ENCODE measurements around the gene CSNK2A2.

CSNK2A2 gene

DNA sequence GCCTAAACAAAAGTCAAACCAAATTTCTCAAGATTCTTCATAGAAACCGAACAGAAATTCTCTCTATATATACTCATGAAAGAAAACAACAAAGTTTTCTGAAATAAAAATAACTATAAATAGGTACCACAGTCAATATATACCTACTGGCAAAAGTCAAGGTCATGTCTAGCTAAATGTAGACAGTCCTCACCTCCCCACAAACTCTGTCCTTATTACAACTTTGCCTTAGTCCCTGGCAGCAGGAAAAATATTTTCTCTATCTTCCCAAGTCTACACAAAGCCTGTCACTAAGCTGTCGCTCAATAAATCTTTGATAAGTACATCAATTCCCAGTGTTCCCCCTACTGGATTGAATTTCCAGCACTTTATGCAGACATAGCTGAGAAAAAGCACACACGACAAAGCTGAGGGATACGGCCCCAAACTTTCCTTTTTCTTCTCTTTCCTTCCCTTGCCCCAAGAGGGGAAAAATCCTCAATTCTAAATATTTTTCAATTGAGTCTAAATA is 71.4 kb downstream of the CSNK2A2 start:
- Histone ChIP-seq H3K9ac (ENCODE audit: low read depth in 1 of 2, low read length in 2 of 2) (no peak overlapping the region), H3K27me3 (ENCODE audit: control insufficient read depth in 1 of 2, insufficient read depth in 2 of 2, low read length in 2 of 2) (no peaks in the 10 kb centered on the region), H3K27ac (ENCODE audit: low read depth, low read length) (no peak overlapping the region), H3K36me3 (ENCODE audit: control insufficient read depth in 1 of 2, insufficient read depth in 2 of 2, low read length in 2 of 2) (no peaks in the 10 kb centered on the region), H3K4me3 (ENCODE audit: low read depth in 1 of 2, low read length in 2 of 2) (peak overlapping the region in 1 of 2 donors; percentile 96), H3K9me3 (ENCODE audit: control insufficient read depth in 1 of 2, low read length in 2 of 2) (no peaks in the 10 kb centered on the region), H3K4me1 (ENCODE audit: control insufficient read depth in 1 of 2, insufficient read depth in 2 of 2, low read length in 2 of 2) (peaks cover 43 to 49% of the 10 kb centered on the region in 2 donors)

DNA sequence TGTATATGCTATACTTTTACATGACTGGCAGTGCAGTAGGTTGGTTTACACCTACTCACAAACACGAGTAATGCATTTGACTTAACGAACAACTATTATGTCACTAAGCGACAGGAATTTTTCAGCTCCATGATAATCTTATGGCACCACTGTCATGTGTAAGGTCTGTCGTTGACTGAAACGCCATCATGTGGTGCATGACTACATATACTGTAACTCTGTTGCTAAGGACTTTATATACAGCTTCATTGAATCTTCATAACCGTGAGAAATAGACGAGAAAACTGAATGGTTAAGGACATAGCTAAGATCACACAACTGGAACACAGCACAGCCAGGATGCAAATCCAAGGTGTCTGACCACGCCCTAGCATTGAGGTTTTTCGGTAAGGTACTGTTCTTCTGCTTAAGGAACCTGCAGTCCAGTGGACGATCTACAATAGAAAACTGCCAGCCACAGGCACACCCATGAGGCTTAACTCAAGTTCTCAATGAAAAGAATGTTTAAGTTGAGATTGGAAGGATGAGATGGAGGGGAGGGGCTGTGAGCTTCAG is 72.0 kb downstream of the CSNK2A2 start:
- Histone ChIP-seq H3K9ac (ENCODE audit: low read depth in 1 of 2, low read length in 2 of 2) (no peak overlapping the region), H3K36me3 (ENCODE audit: control insufficient read depth in 1 of 2, insufficient read depth in 2 of 2, low read length in 2 of 2) (no peaks in the 10 kb centered on the region), H3K27me3 (ENCODE audit: control insufficient read depth in 1 of 2, insufficient read depth in 2 of 2, low read length in 2 of 2) (no peaks in the 10 kb centered on the region), H3K4me1 (ENCODE audit: control insufficient read depth in 1 of 2, insufficient read depth in 2 of 2, low read length in 2 of 2) (peaks cover 50 to 55% of the 10 kb centered on the region in 2 donors), H3K27ac (ENCODE audit: low read depth, low read length) (no peak overlapping the region), H3K9me3 (ENCODE audit: control insufficient read depth in 1 of 2, low read length in 2 of 2) (no peaks in the 10 kb centered on the region), H3K4me3 (ENCODE audit: low read depth in 1 of 2, low read length in 2 of 2) (no peak overlapping the region)

DNA sequence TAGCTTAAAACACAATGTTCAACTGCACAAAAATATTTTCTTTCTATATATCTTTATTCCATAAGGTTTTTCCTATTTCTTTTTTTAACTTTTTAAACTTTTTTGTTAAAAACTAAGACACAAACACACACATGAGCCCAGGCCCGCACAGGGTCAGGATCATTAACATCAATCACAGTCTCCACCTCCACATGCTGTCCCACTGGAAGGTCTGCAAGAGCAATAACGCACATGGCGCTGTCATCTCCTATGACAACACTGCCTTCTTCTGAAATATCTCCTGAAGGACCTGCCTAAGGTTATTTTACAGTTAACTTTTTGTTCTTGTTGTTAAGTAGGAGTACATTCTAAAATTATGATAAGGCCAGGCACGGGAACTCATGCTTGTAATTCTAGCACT is 72.9 kb downstream of the CSNK2A2 start:
- H3K9ac ChIP-seq (ENCODE audit: low read depth in 1 of 2, low read length in 2 of 2) = no peak overlapping the region
- H3K4me3 ChIP-seq (ENCODE audit: low read depth in 1 of 2, low read length in 2 of 2) = no peak overlapping the region
- H3K4me1 ChIP-seq (ENCODE audit: control insufficient read depth in 1 of 2, insufficient read depth in 2 of 2, low read length in 2 of 2) = peaks cover 58 to 63% of the 10 kb centered on the region in 2 donors
- no peaks in the 10 kb centered on the region for H3K27me3 ChIP-seq (ENCODE audit: control insufficient read depth in 1 of 2, insufficient read depth in 2 of 2, low read length in 2 of 2)
- no peaks in the 10 kb centered on the region for H3K36me3 ChIP-seq (ENCODE audit: control insufficient read depth in 1 of 2, insufficient read depth in 2 of 2, low read length in 2 of 2)
- no peaks in the 10 kb centered on the region for H3K9me3 ChIP-seq (ENCODE audit: control insufficient read depth in 1 of 2, low read length in 2 of 2)
- H3K27ac ChIP-seq (ENCODE audit: low read depth, low read length) = no peak overlapping the region

DNA sequence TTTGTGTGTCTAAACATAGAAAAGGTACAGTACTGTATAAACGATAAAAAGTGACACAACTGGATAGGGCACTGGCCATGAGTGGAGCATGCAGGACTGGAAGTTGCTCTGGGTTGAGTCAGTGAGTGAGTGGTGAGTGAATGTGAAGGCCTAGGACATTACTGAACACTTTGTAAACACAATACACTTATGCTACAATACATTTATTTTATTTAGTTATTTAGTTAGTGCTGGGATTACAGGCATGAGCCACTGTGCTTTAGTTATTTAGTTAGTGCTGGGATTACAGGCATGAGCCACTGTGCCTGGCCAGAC is 73.3 kb downstream of the CSNK2A2 start:
- H3K27me3 ChIP-seq (ENCODE audit: control insufficient read depth in 1 of 2, insufficient read depth in 2 of 2, low read length in 2 of 2) = no peaks in the 10 kb centered on the region
- H3K9ac ChIP-seq (ENCODE audit: low read depth in 1 of 2, low read length in 2 of 2) = peak overlapping the region in 1 of 2 donors; percentile 3
- peaks cover 63 to 67% of the 10 kb centered on the region in 2 donors for H3K4me1 ChIP-seq (ENCODE audit: control insufficient read depth in 1 of 2, insufficient read depth in 2 of 2, low read length in 2 of 2)
- H3K36me3 ChIP-seq (ENCODE audit: control insufficient read depth in 1 of 2, insufficient read depth in 2 of 2, low read length in 2 of 2) = no peaks in the 10 kb centered on the region
- H3K9me3 ChIP-seq (ENCODE audit: control insufficient read depth in 1 of 2, low read length in 2 of 2) = no peaks in the 10 kb centered on the region
- no peak overlapping the region for H3K27ac ChIP-seq (ENCODE audit: low read depth, low read length)
- H3K4me3 ChIP-seq (ENCODE audit: low read depth in 1 of 2, low read length in 2 of 2) = no peak overlapping the region

DNA sequence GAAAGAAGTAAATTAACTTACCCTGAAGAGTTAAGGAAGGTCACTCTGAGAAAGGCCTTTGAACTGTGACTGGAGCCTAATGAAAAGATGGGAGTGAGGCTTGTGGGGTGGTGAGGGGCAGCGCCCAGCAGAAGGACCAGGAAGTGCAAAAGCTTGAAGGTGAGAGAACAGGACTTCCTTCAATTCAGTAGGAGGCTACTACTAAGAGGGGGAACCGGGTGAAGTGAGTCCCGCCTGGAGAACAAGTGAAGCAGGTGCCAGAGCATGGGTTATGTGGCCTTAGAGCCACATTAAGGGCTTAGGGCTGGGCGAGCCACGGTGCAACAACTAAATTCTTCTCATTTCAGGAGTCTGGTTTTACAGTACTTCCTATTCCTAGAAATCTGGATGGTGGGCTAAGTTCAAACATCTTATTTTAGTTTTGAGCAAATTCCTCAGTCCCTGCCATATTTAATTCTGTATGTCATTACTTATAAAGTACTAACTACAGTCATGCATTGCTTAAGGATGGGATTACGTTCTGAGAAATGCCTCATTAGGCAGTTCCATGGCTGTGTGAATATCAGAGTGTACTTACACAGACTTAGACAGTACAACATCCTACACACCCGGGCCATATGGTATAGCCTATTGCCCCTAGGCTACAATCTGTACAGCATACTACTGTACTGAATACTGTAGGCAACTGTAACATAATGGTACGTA is 73.9 kb downstream of the CSNK2A2 start:
- no peak overlapping the region for H3K27ac ChIP-seq (ENCODE audit: low read depth, low read length)
- no peaks in the 10 kb centered on the region for H3K36me3 ChIP-seq (ENCODE audit: control insufficient read depth in 1 of 2, insufficient read depth in 2 of 2, low read length in 2 of 2)
- no peaks in the 10 kb centered on the region for H3K27me3 ChIP-seq (ENCODE audit: control insufficient read depth in 1 of 2, insufficient read depth in 2 of 2, low read length in 2 of 2)
- H3K9me3 ChIP-seq (ENCODE audit: control insufficient read depth in 1 of 2, low read length in 2 of 2) = no peaks in the 10 kb centered on the region
- H3K9ac ChIP-seq (ENCODE audit: low read depth in 1 of 2, low read length in 2 of 2) = peak overlapping the region in 1 of 2 donors; percentile 3
- H3K4me3 ChIP-seq (ENCODE audit: low read depth in 1 of 2, low read length in 2 of 2) = peak overlapping the region in 1 of 2 donors; percentile 24
- H3K4me1 ChIP-seq (ENCODE audit: control insufficient read depth in 1 of 2, insufficient read depth in 2 of 2, low read length in 2 of 2) = peaks cover 68 to 72% of the 10 kb centered on the region in 2 donors

DNA sequence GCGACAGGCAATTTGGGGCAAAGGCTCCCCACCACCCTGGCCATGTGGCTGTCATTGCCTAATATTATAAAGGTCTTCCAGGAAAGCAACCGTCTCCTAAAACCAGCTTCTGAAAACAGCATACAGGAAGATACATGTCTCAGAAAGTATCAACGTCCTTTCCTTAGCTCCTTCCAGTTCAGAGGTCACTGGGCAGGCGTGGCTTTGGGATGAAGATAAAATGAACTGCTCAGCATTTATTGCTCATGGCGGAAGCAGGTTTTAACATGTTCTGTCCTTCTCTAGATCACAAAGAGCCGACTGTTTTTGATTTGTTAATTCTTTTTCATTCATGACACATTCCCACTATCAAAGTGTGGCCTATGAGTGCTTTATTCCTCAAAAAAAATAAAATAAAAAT is 76.8 kb downstream of the CSNK2A2 start:
- H3K36me3 ChIP-seq (ENCODE audit: control insufficient read depth in 1 of 2, insufficient read depth in 2 of 2, low read length in 2 of 2) = peaks cover 6 to 7% of the 10 kb centered on the region in 2 donors
- peak overlapping the region in 1 of 2 donors; percentile 26 for H3K4me3 ChIP-seq (ENCODE audit: low read depth in 1 of 2, low read length in 2 of 2)
- H3K9me3 ChIP-seq (ENCODE audit: control insufficient read depth in 1 of 2, low read length in 2 of 2) = no peaks in the 10 kb centered on the region
- no peak overlapping the region for H3K27ac ChIP-seq (ENCODE audit: low read depth, low read length)
- no peaks in the 10 kb centered on the region for H3K27me3 ChIP-seq (ENCODE audit: control insufficient read depth in 1 of 2, insufficient read depth in 2 of 2, low read length in 2 of 2)
- H3K9ac ChIP-seq (ENCODE audit: low read depth in 1 of 2, low read length in 2 of 2) = no peak overlapping the region
- H3K4me1 ChIP-seq (ENCODE audit: control insufficient read depth in 1 of 2, insufficient read depth in 2 of 2, low read length in 2 of 2) = peaks cover 52 to 63% of the 10 kb centered on the region in 2 donors

DNA sequence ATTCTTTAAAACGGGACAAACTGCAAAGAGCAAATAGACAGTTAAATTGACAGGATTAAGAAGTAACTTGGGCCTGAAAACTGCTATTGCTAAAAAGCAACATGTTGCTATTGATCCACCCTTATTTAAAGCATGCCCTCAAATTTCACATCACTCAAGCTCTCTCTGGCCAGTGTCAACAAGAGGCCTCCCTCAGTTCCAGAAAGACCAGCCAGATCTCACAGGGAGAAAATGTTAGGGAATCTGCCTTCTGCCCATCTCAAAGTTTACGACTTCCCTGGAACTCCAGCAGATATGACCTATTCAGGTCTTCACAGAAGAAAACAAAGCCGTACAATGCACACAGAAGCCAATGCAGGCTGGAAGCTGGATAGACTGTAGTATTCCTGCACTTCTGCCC is 77.7 kb downstream of the CSNK2A2 start:
- Histone ChIP-seq H3K36me3 (ENCODE audit: control insufficient read depth in 1 of 2, insufficient read depth in 2 of 2, low read length in 2 of 2) (peaks cover 14 to 15% of the 10 kb centered on the region in 2 donors), H3K9ac (ENCODE audit: low read depth in 1 of 2, low read length in 2 of 2) (no peak overlapping the region), H3K4me3 (ENCODE audit: low read depth in 1 of 2, low read length in 2 of 2) (no peak overlapping the region), H3K27ac (ENCODE audit: low read depth, low read length) (no peak overlapping the region), H3K4me1 (ENCODE audit: control insufficient read depth in 1 of 2, insufficient read depth in 2 of 2, low read length in 2 of 2) (peaks cover 48 to 57% of the 10 kb centered on the region in 2 donors), H3K9me3 (ENCODE audit: control insufficient read depth in 1 of 2, low read length in 2 of 2) (no peaks in the 10 kb centered on the region), H3K27me3 (ENCODE audit: control insufficient read depth in 1 of 2, insufficient read depth in 2 of 2, low read length in 2 of 2) (no peaks in the 10 kb centered on the region)

DNA sequence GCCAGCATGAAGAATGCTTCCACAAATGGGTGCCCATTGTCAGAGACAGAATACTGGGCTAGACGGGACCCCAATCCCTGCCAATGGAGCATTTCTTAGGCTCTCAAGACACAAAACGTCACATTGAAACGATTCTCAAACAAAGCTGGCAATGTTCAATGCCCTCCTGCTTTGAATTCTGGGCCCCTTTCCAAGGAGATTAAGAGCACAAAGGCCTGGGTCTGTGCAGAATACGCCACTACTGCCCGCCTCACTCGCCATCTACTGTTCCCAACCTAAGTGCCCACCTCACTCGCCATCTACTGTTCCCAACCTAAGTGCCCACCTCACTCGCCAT is 78.4 kb downstream of the CSNK2A2 start:
- no peaks in the 10 kb centered on the region for H3K27me3 ChIP-seq (ENCODE audit: control insufficient read depth in 1 of 2, insufficient read depth in 2 of 2, low read length in 2 of 2)
- H3K36me3 ChIP-seq (ENCODE audit: control insufficient read depth in 1 of 2, insufficient read depth in 2 of 2, low read length in 2 of 2) = peaks cover 21 to 22% of the 10 kb centered on the region in 2 donors
- H3K27ac ChIP-seq (ENCODE audit: low read depth, low read length) = no peak overlapping the region
- H3K9me3 ChIP-seq (ENCODE audit: control insufficient read depth in 1 of 2, low read length in 2 of 2) = no peaks in the 10 kb centered on the region
- H3K4me3 ChIP-seq (ENCODE audit: low read depth in 1 of 2, low read length in 2 of 2) = peak overlapping the region in 1 of 2 donors; percentile 18
- H3K4me1 ChIP-seq (ENCODE audit: control insufficient read depth in 1 of 2, insufficient read depth in 2 of 2, low read length in 2 of 2) = peaks cover 46 to 56% of the 10 kb centered on the region in 2 donors
- H3K9ac ChIP-seq (ENCODE audit: low read depth in 1 of 2, low read length in 2 of 2) = no peak overlapping the region

DNA sequence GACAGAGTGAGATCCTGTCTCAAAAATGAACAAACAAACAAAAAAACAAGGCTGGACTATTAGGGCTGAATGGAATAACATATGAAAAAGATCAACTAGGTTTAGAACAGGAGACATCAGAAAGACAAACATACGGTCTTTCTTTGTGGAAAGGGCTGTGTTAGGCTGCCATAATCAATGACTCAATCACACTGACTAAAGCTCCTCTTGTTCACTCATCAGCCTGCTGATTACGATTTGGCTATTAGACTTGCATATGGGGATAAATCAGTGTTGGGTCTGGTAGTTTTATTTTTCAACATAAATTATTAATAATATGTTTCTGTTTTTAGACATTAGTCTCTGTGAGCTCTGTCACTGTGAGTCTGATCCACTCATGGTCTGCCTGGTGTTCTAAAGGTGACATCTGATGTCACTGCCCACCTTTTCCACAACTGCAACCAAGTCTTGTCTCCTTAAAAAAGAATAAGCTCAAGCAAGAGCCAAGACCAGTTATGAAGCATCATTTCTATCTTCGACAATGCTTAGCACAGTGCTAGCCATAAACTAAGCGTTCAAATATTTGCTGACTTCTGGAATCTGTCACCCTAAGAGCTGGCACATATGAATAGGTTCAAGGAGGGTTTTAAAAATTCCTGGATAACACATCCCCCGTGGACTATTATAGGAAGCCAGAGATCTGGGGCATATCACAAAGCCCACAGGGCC is 79.0 kb downstream of the CSNK2A2 start:
- no peak overlapping the region for H3K9ac ChIP-seq (ENCODE audit: low read depth in 1 of 2, low read length in 2 of 2)
- peaks cover 23 to 25% of the 10 kb centered on the region in 2 donors for H3K36me3 ChIP-seq (ENCODE audit: control insufficient read depth in 1 of 2, insufficient read depth in 2 of 2, low read length in 2 of 2)
- peak overlapping the region in 1 of 2 donors; percentile 18 for H3K4me3 ChIP-seq (ENCODE audit: low read depth in 1 of 2, low read length in 2 of 2)
- H3K27ac ChIP-seq (ENCODE audit: low read depth, low read length) = no peak overlapping the region
- no peaks in the 10 kb centered on the region for H3K27me3 ChIP-seq (ENCODE audit: control insufficient read depth in 1 of 2, insufficient read depth in 2 of 2, low read length in 2 of 2)
- H3K4me1 ChIP-seq (ENCODE audit: control insufficient read depth in 1 of 2, insufficient read depth in 2 of 2, low read length in 2 of 2) = peaks cover 41 to 51% of the 10 kb centered on the region in 2 donors
- H3K9me3 ChIP-seq (ENCODE audit: control insufficient read depth in 1 of 2, low read length in 2 of 2) = no peaks in the 10 kb centered on the region

DNA sequence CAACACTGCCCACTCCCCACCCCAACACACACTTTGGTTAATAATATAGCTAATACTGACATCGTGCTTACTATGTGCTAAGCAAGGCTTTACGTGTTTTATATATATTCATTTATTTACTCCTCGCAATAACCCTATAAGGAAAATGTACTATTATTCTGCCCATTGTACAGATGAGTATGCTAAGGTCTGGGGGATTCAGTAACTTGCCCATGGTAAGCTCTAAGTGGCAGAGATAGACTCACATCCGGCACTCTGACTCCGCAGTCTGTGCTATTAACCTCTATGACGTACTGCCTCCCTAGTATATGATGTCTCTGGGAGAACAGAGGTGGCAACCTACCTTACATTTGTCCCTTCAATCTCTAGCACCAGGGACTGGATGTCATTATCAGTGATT is 81.4 kb downstream of the CSNK2A2 start:
- Histone ChIP-seq H3K4me3 (ENCODE audit: low read depth in 1 of 2, low read length in 2 of 2) (no peak overlapping the region), H3K36me3 (ENCODE audit: control insufficient read depth in 1 of 2, insufficient read depth in 2 of 2, low read length in 2 of 2) (peaks cover 26 to 34% of the 10 kb centered on the region in 2 donors)

More for the DNA sequence above, 81.4 kb downstream of the CSNK2A2 start:
- Histone ChIP-seq H3K27me3 (ENCODE audit: control insufficient read depth in 1 of 2, insufficient read depth in 2 of 2, low read length in 2 of 2) (no peaks in the 10 kb centered on the region), H3K27ac (ENCODE audit: low read depth, low read length) (peak overlapping the region; percentile 1), H3K4me1 (ENCODE audit: control insufficient read depth in 1 of 2, insufficient read depth in 2 of 2, low read length in 2 of 2) (peaks cover 31 to 38% of the 10 kb centered on the region in 2 donors), H3K9me3 (ENCODE audit: control insufficient read depth in 1 of 2, low read length in 2 of 2) (no peaks in the 10 kb centered on the region), H3K9ac (ENCODE audit: low read depth in 1 of 2, low read length in 2 of 2) (no peak overlapping the region)
